22Rv1 (cell line): ENCODE results near the gene PLEKHA6.
A peak's percentile ranks its signal among the peaks of the same experiment; 100 is the strongest.
"Not testable (repeated sequence)": the region's sequence is repeated elsewhere in the genome, so short reads cannot be mapped to it uniquely, and the experiment has no call there.

Source experiments
- H3K27ac ChIP-seq: fragments of 450-650 bp; 2 replicates; pipeline ENCODE4 v1.5.1; 2017
- CTCF ChIP-seq: fragments of 450-650 bp; IDR thresholded peaks from 2 replicates; pipeline ENCODE4 v1.5.1; 2017; ENCODE audit warnings: mild to moderate bottlenecking
- ZFX ChIP-seq: fragments of 450-650 bp; IDR thresholded peaks from 2 replicates; pipeline ENCODE4 v1.6.1; 2017; ENCODE audit warnings: antibody characterized with exemption, borderline replicate concordance

Gene PLEKHA6

GRCh38 chr1:204314171-204314892, 45.4 kb downstream of the PLEKHA6 start:
- peak overlapping the region; percentile 33 for H3K27ac ChIP-seq
- TF ChIP-seq CTCF (no peak), ZFX (no peak)

GRCh38 chr1:204313675-204314074, 46.1 kb downstream of the PLEKHA6 start:
- H3K27ac ChIP-seq: peak overlapping the region; percentile 33; the same call in 1 of the 2 replicates
- no peak for TF ChIP-seq ZFX
- no peak for TF ChIP-seq CTCF

- H3K27ac ChIP-seq: not testable (repeated sequence)
Measured at GRCh38 chr1:204310970-204311369, 48.8 kb downstream of the PLEKHA6 start.

- no peak overlapping the region for H3K27ac ChIP-seq
Measured at GRCh38 chr1:204308023-204308628, 51.6 kb downstream of the PLEKHA6 start.

GRCh38 chr1:204307334-204307883, 52.3 kb downstream of the PLEKHA6 start:
- no peak overlapping the region for H3K27ac ChIP-seq
- TF ChIP-seq CTCF (no peak), ZFX (no peak)

More at GRCh38 chr1:204308023-204308628, 51.6 kb downstream of the PLEKHA6 start:
- no peak for TF ChIP-seq ZFX
- TF ChIP-seq CTCF: no peak

GRCh38 chr1:204306076-204306475, 53.7 kb downstream of the PLEKHA6 start:
- H3K27ac ChIP-seq: no peak overlapping the region
- TF ChIP-seq CTCF (no peak), ZFX (no peak)

GRCh38 chr1:204304067-204304466, 55.7 kb downstream of the PLEKHA6 start:
- no peak overlapping the region for H3K27ac ChIP-seq
- no peak for TF ChIP-seq CTCF
- no peak for TF ChIP-seq ZFX
